ENCODE measurements around the gene MMP25. TPM values are rescaled to one million over a fixed set of nuclear protein-coding genes. Genes with fewer than 3 reads are reported as not detected.

MMP25 gene
- polyA plus RNA-seq, 3 donors: 0.71 to 26.6 (median 2.6) TPM

- WGBS (ENCODE audit: insufficient coverage): 36% methylated on average over 5 of the region's 9 CpGs
- Histone ChIP-seq H2AFZ (ENCODE audit: insufficient read depth, low read depth, low read length, poor library complexity, severe bottlenecking) (peak overlapping the region; percentile 97), H3K27ac (ENCODE audit: low read depth in 1 of 2, low read length in 2 of 2) (peak overlapping the region in 1 of 2 donors; percentile 72), H3K4me3 (replicated peaks in 1 of 3; ENCODE audit: low read depth in 2 of 3, low read length in 3 of 3) (peak overlapping the region; percentile 34 to 88 (median 48)), H3K4me2 (replicated peaks; ENCODE audit: extremely low read depth, low read length, poor library complexity, severe bottlenecking) (peak overlapping the region; percentile 100), H3K36me3 (replicated peaks in 1 of 2; ENCODE audit: control insufficient read depth in 1 of 2, insufficient read depth in 2 of 2, low read length in 2 of 2) (no peaks in the 10 kb centered on the region), H3K4me1 (ENCODE audit: control insufficient read depth in 1 of 2, insufficient read depth in 2 of 2, low read length in 2 of 2) (peaks cover 55 to 67% of the 10 kb centered on the region in 2 donors), H4K20me1 (ENCODE audit: insufficient read depth, low read length) (no peaks in the 10 kb centered on the region), H3K27me3 (ENCODE audit: control insufficient read depth in 2 of 2, insufficient read depth in 2 of 2, low read length in 2 of 2) (no peaks in the 10 kb centered on the region), H3K9ac (ENCODE audit: insufficient read depth, low read length, poor library complexity, severe bottlenecking) (peak overlapping the region; percentile 77), H3K9me3 (replicated peaks in 1 of 2; ENCODE audit: control insufficient read depth in 1 of 2, insufficient read depth in 1 of 2, low read length in 2 of 2) (no peaks in the 10 kb centered on the region), H3K79me2 (ENCODE audit: insufficient read depth, low read length) (no peaks in the 10 kb centered on the region)
- peak overlapping the region; percentile 76 to 86 for H3K4me3 Mint-ChIP-seq
- no peaks in the 10 kb centered on the region for H3K9me3 Mint-ChIP-seq
- intact Hi-C loops (cut with micrococcal nuclease): loop anchor here (2.0 to 5.0 kb wide), 3 partner anchors 68 to 108 kb away; no protein-coding TSS in a partner anchor
- no peak for TF ChIP-seq CTCF (IDR thresholded peaks at IDR 0.05)
- peaks cover 47% of the 10 kb centered on the region for H3K4me1 Mint-ChIP-seq
- H3K27ac Mint-ChIP-seq: peak overlapping the region in 6 of 7 donors; percentile 35 to 77 (median 70)
- no peak for DNase-seq
- H3K27me3 Mint-ChIP-seq (ENCODE audit: low read depth in 3 of 3): peaks cover 0 to 3% (median 3%) of the 10 kb centered on the region in 3 donors
- peaks cover 5 to 17% of the 10 kb centered on the region in 2 donors for H3K36me3 Mint-ChIP-seq
Measured at GRCh38 chr16:3059723-3060242, 13.4 kb downstream of the MMP25 start.

- no peaks in the 10 kb centered on the region for H3K9me3 Mint-ChIP-seq
- no peak overlapping the region for H3K27ac ChIP-seq (ENCODE audit: low read depth in 1 of 2, low read length in 2 of 2)
- H3K4me1 Mint-ChIP-seq: peaks cover 40% of the 10 kb centered on the region
- TF ChIP-seq CTCF (IDR thresholded peaks at IDR 0.05): no peak
- H3K9ac ChIP-seq (ENCODE audit: insufficient read depth, low read length, poor library complexity, severe bottlenecking): no peak overlapping the region
- peaks cover 48 to 60% of the 10 kb centered on the region in 2 donors for H3K4me1 ChIP-seq (ENCODE audit: control insufficient read depth in 1 of 2, insufficient read depth in 2 of 2, low read length in 2 of 2)
- no peak overlapping the region for H3K4me3 Mint-ChIP-seq
- H4K20me1 ChIP-seq (ENCODE audit: insufficient read depth, low read length): no peaks in the 10 kb centered on the region
- intact Hi-C loops (cut with micrococcal nuclease): loop anchor here in 1 of 2 donors (5.0 kb wide), 1 partner anchor 107 kb away; no protein-coding TSS in a partner anchor
- no peaks in the 10 kb centered on the region for H3K79me2 ChIP-seq (ENCODE audit: insufficient read depth, low read length)
- no peak overlapping the region for H3K4me2 ChIP-seq (replicated peaks; ENCODE audit: extremely low read depth, low read length, poor library complexity, severe bottlenecking)
- no peak overlapping the region for H3K4me3 ChIP-seq (replicated peaks in 1 of 3; ENCODE audit: low read depth in 2 of 3, low read length in 3 of 3)
- H3K27ac Mint-ChIP-seq: peak overlapping the region in 1 of 7 donors; percentile 53
- WGBS (ENCODE audit: insufficient coverage): 87% methylated on average over 9 of the region's 14 CpGs
- H3K36me3 ChIP-seq (replicated peaks in 1 of 2; ENCODE audit: control insufficient read depth in 1 of 2, insufficient read depth in 2 of 2, low read length in 2 of 2): no peaks in the 10 kb centered on the region
- DNase-seq: no peak
- H3K27me3 Mint-ChIP-seq (ENCODE audit: low read depth in 3 of 3): peaks cover 0 to 7% (median 3%) of the 10 kb centered on the region in 3 donors
- peaks cover 4 to 14% of the 10 kb centered on the region in 2 donors for H3K36me3 Mint-ChIP-seq
- no peaks in the 10 kb centered on the region for H3K9me3 ChIP-seq (replicated peaks in 1 of 2; ENCODE audit: control insufficient read depth in 1 of 2, insufficient read depth in 1 of 2, low read length in 2 of 2)
- H2AFZ ChIP-seq (ENCODE audit: insufficient read depth, low read depth, low read length, poor library complexity, severe bottlenecking): peak overlapping the region; percentile 97
- H3K27me3 ChIP-seq (ENCODE audit: control insufficient read depth in 2 of 2, insufficient read depth in 2 of 2, low read length in 2 of 2): no peaks in the 10 kb centered on the region
Measured at GRCh38 chr16:3060339-3061127, 14.2 kb downstream of the MMP25 start.
